Measurements from ENCODE around the gene DPF3.

Gene DPF3

DNA sequence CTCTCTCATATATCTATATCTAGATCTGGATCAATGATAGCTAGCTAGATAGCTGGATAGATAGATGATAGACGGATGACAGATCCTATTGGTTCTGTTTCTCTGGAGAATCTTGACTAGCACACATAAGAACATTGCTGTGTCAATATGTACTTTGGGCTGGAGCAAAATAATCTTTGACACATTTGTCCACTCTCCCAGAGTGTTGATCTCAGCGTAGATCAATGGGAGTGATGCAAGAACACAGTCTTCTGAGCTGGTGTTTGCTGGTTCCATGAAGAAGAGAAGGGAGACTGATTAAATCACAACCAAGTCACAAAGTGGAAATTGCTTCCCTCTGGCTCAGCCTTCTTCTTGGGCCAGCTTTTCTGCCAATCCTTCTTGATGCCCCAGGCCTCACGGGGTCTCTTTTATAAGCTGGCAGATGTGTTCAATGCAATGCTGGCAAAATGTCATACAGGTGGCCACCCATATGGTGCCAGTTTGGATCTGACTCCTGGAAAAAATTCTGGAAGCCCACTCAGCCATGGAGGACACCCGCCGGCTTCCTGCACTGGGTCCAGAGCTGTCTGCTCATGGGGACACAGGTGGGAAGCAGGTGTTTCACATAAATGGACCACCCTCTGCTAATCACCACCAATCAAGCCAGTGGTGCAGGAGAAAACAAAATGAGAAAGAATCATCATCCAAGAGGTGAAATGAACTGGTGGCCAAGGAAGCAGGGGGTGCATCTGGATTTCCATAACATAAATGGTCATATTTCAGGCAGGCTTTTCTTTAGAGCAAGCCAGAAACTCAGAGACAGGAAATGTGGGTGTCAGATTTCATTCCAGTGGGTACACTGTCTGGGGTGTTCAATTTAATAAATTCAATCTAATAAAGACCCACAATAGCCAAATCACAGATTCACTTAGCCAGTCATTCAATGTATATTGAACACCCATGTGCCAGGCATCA, 310.3 kb downstream of the DPF3 start:
- TF ChIP-seq GATA3 (IDR thresholded peaks at IDR 0.05; ENCODE audit: low read depth, low read length) (no peak), GATA2 (IDR thresholded peaks at IDR 0.05; ENCODE audit: low read depth, low read length) (no peak)

GRCh38 chr14:72582582-72582981, 311.3 kb downstream of the DPF3 start:
- TF ChIP-seq GATA3 (IDR thresholded peaks at IDR 0.05; ENCODE audit: low read depth, low read length) (no peak), GATA2 (IDR thresholded peaks at IDR 0.05; ENCODE audit: low read depth, low read length) (no peak)

DNA sequence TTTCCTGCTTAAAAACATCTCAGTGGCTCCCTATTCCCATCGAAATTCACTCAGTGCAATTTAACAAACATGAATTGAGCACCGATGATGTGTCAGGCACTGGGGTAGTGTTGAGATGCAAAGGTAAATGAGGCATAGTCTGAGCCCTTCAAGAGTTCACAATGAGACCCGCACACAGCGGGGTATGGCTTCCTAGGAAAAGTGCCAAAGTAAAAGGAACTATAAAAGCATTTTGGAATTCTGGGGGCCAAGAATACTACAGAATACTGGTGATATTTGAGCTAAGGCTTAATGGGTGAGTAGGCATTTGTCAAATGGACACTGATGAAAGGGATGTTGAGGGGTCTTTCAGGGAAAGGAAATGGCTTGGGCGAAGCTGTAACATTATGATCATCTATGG, 315.4 kb downstream of the DPF3 start:
- TF ChIP-seq GATA2 (IDR thresholded peaks at IDR 0.05; ENCODE audit: low read depth, low read length), result no peak
- TF ChIP-seq GATA3 (IDR thresholded peaks at IDR 0.05; ENCODE audit: low read depth, low read length), result no peak

GRCh38 chr14:72577521-72577920, 316.4 kb downstream of the DPF3 start:
- TF ChIP-seq GATA3 (IDR thresholded peaks at IDR 0.05; ENCODE audit: low read depth, low read length), result no peak
- no peak for TF ChIP-seq GATA2 (IDR thresholded peaks at IDR 0.05; ENCODE audit: low read depth, low read length)

DNA sequence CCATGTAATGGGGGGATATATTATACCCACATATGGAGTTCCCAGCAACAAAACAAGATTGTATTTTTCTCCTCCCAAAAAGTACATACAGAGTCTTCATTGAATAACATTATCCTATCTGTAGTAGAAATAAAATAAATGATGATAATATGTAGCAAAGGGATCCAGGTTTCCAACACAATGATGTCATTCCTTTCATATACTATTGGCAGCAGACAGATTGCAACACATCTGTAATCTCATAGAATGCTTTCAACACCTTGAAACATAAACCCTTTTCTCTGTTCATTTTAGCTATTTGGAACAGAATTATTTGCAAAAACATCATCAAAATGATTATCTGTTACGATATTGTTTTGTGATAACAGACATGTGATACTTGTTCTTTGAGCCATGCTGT, 317.6 kb downstream of the DPF3 start:
- TF ChIP-seq GATA2 (IDR thresholded peaks at IDR 0.05; ENCODE audit: low read depth, low read length) (no peak), GATA3 (IDR thresholded peaks at IDR 0.05; ENCODE audit: low read depth, low read length) (no peak)

DNA sequence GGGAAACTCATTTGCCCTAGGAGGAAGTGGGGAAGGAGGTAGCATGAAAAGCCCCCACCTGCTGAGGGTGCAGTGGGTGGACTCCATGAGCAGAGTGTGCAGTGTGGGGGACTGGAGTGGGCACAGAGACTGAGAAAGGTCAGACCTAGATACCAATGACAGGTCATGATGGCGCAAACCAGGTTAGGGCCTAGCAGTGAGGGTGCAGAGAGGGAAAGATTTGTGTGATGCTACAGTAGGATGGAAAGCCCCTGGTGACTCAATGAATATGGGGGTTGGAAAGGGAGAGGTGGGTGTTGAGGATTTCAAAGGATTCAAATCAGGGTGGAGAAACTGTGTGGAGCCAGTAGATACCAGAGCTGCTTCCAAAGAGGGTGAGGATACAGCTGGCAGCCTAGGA, 319.2 kb downstream of the DPF3 start:
- TF ChIP-seq GATA3 (IDR thresholded peaks at IDR 0.05; ENCODE audit: low read depth, low read length) (no peak), GATA2 (IDR thresholded peaks at IDR 0.05; ENCODE audit: low read depth, low read length) (no peak)

GRCh38 chr14:72573725-72574417, 320.0 kb downstream of the DPF3 start:
- TF ChIP-seq GATA2 (IDR thresholded peaks at IDR 0.05; ENCODE audit: low read depth, low read length) (no peak), GATA3 (IDR thresholded peaks at IDR 0.05; ENCODE audit: low read depth, low read length) (no peak)
